ENCODE data around the gene NUP153. TPM values are rescaled to one million over a fixed set of nuclear protein-coding genes. Genes with fewer than 3 reads are reported as not detected.

The NUP153 gene
- polyA plus RNA-seq, 1 donor from 2014 or later, result 20.6 TPM

DNA sequence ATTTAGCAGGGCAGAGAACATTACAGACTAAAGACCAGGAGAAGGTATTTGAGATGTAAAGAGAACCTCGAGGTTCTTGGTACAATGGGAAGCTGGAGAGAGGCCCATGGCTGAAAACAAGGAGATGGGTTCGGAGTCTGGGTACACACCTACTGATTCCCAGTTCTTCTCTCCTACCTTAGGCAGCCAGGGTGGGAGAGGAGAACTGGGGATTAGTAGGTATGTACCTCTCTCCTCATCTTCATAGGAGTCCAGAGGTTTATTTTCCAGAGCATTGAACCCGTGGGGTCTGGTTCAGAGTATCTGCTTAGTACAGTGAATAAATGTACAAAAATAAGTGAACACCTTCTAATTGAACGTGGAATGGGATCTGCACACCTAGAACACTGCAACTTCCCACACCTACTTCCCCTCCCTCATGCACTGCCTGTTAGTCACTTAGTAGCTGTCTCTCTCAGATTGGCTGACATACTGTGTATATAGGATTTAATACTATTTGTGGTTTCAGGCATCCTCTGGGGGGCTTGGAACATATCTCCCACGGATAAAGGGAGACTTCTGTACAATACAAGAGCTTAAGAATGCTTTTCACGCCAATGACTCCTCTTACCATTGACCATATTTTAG lies 23.5 kb upstream of the NUP153 start:
- Histone ChIP-seq H3K4me3 (ENCODE audit: low read length) (no peak overlapping the region), H3K36me3 (ENCODE audit: insufficient read depth, low read length) (no peaks in the 10 kb centered on the region), H4K20me1 (ENCODE audit: insufficient read depth) (no peaks in the 10 kb centered on the region), H3K27me3 (ENCODE audit: insufficient read depth, low read depth, low read length) (no peaks in the 10 kb centered on the region), H2AFZ (ENCODE audit: low read depth, low read length) (no peak overlapping the region), H3K79me2 (replicated peaks; ENCODE audit: insufficient read depth, low read length) (no peaks in the 10 kb centered on the region), H3F3A (ENCODE audit: insufficient read depth, low read length, poor library complexity, severe bottlenecking) (no peaks in the 10 kb centered on the region), H3K9me3 (ENCODE audit: low read length) (no peaks in the 10 kb centered on the region), H3K9me2 (ENCODE audit: insufficient read depth, low read length) (no peaks in the 10 kb centered on the region), H3K27ac (ENCODE audit: low read length) (no peak overlapping the region), H3K9ac (ENCODE audit: low read length) (no peak overlapping the region), H3K4me2 (ENCODE audit: low read length) (no peak overlapping the region)
- no peak for TF ChIP-seq POLR2AphosphoS5 (IDR thresholded peaks at IDR 0.05)
- no peak for TF ChIP-seq SMC3 (conservative IDR thresholded peaks at IDR 0.05; ENCODE audit: poor library complexity)
- TF ChIP-seq, protein P1, sequence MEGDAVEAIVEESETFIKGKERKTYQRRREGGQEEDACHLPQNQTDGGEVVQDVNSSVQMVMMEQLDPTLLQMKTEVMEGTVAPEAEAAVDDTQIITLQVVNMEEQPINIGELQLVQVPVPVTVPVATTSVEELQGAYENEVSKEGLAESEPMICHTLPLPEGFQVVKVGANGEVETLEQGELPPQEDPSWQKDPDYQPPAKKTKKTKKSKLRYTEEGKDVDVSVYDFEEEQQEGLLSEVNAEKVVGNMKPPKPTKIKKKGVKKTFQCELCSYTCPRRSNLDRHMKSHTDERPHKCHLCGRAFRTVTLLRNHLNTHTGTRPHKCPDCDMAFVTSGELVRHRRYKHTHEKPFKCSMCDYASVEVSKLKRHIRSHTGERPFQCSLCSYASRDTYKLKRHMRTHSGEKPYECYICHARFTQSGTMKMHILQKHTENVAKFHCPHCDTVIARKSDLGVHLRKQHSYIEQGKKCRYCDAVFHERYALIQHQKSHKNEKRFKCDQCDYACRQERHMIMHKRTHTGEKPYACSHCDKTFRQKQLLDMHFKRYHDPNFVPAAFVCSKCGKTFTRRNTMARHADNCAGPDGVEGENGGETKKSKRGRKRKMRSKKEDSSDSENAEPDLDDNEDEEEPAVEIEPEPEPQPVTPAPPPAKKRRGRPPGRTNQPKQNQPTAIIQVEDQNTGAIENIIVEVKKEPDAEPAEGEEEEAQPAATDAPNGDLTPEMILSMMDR (IDR thresholded peaks at IDR 0.05; ENCODE audit: poor library complexity, severe bottlenecking), result no peak
- TF ChIP-seq TAF1 (IDR thresholded peaks at IDR 0.05; ENCODE audit: low read depth), result no peak
- TF ChIP-seq, protein P2, sequence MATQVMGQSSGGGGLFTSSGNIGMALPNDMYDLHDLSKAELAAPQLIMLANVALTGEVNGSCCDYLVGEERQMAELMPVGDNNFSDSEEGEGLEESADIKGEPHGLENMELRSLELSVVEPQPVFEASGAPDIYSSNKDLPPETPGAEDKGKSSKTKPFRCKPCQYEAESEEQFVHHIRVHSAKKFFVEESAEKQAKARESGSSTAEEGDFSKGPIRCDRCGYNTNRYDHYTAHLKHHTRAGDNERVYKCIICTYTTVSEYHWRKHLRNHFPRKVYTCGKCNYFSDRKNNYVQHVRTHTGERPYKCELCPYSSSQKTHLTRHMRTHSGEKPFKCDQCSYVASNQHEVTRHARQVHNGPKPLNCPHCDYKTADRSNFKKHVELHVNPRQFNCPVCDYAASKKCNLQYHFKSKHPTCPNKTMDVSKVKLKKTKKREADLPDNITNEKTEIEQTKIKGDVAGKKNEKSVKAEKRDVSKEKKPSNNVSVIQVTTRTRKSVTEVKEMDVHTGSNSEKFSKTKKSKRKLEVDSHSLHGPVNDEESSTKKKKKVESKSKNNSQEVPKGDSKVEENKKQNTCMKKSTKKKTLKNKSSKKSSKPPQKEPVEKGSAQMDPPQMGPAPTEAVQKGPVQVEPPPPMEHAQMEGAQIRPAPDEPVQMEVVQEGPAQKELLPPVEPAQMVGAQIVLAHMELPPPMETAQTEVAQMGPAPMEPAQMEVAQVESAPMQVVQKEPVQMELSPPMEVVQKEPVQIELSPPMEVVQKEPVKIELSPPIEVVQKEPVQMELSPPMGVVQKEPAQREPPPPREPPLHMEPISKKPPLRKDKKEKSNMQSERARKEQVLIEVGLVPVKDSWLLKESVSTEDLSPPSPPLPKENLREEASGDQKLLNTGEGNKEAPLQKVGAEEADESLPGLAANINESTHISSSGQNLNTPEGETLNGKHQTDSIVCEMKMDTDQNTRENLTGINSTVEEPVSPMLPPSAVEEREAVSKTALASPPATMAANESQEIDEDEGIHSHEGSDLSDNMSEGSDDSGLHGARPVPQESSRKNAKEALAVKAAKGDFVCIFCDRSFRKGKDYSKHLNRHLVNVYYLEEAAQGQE (IDR thresholded peaks at IDR 0.05; ENCODE audit: borderline replicate concordance), result no peak
- TF ChIP-seq MXI1 (conservative IDR thresholded peaks at IDR 0.05; ENCODE audit: poor library complexity, severe bottlenecking), result no peak
- no peak for TF ChIP-seq EP300 (conservative IDR thresholded peaks at IDR 0.05; ENCODE audit: poor library complexity, severe bottlenecking)
- no peak for TF ChIP-seq RAD21 (conservative IDR thresholded peaks at IDR 0.05)
- no peak for TF ChIP-seq EZH2 (IDR thresholded peaks at IDR 0.05; ENCODE audit: borderline replicate concordance, insufficient read depth, low read length, poor library complexity, severe bottlenecking)

DNA sequence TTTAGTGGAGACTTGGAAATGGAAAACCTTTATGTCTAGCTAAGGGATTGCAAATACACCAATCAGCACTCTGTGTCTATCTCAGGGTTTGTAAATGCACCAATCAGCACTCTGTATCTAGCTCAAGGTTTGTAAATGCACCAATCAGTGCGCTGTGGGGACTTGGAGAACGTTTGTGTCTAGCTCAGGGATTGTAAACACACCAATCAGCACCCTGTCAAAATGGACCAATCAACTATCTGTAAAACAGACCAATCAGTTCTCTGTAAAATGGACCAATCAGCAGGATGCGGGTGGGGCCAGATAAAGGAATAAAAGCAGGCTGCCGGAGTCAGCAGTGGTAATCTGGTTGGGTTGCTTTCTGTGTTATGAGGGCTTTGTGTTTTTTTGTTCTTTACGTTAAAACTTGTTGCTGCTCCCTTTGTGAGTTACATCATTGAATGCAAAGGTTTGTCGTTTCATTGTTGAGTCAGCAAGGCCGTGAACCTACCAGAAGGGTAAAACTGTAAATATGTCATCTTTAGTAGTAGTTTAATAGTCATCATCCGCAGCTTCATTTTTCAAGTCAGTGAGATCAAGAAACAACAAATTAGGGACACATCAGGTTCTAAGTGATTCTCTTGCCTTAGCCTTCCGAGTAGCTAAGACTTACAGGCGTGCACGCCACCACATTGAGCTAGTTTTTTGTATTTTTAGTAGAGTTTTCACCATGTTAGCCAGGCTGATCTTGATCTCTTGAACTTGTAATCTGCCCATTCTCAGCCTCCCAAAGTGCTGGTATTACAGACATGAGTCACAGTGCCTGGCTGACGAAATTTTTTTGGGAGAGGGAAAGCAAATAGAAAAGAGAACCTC lies 22.7 kb upstream of the NUP153 start:
- H3K36me3 ChIP-seq (ENCODE audit: insufficient read depth, low read length), result no peaks in the 10 kb centered on the region
- no peak overlapping the region for H2AFZ ChIP-seq (ENCODE audit: low read depth, low read length)
- no peak overlapping the region for H3K27ac ChIP-seq (ENCODE audit: low read length)
- no peak for TF ChIP-seq TAF1 (IDR thresholded peaks at IDR 0.05; ENCODE audit: low read depth)
- no peak for TF ChIP-seq MXI1 (conservative IDR thresholded peaks at IDR 0.05; ENCODE audit: poor library complexity, severe bottlenecking)
- TF ChIP-seq POLR2AphosphoS5 (IDR thresholded peaks at IDR 0.05), result no peak
- no peak for TF ChIP-seq SMC3 (conservative IDR thresholded peaks at IDR 0.05; ENCODE audit: poor library complexity)
- TF ChIP-seq EP300 (conservative IDR thresholded peaks at IDR 0.05; ENCODE audit: poor library complexity, severe bottlenecking), result no peak
- H3K27me3 ChIP-seq (ENCODE audit: insufficient read depth, low read depth, low read length), result no peaks in the 10 kb centered on the region
- H3K9me2 ChIP-seq (ENCODE audit: insufficient read depth, low read length), result no peaks in the 10 kb centered on the region
- H3K4me2 ChIP-seq (ENCODE audit: low read length), result no peak overlapping the region
- H3K79me2 ChIP-seq (replicated peaks; ENCODE audit: insufficient read depth, low read length), result no peaks in the 10 kb centered on the region
- H3K4me3 ChIP-seq (ENCODE audit: low read length), result no peak overlapping the region
- no peak overlapping the region for H3K9ac ChIP-seq (ENCODE audit: low read length)
- H3F3A ChIP-seq (ENCODE audit: insufficient read depth, low read length, poor library complexity, severe bottlenecking), result no peaks in the 10 kb centered on the region
- H4K20me1 ChIP-seq (ENCODE audit: insufficient read depth), result no peaks in the 10 kb centered on the region
- H3K9me3 ChIP-seq (ENCODE audit: low read length), result no peaks in the 10 kb centered on the region

Measured in neural cell (in vitro differentiated cells).